ENCODE data around the gene FOCAD.

The FOCAD gene

GRCh38 chr9:20945269-20945668 lies 261.2 kb downstream of the FOCAD start:
- TF ChIP-seq, protein P1, sequence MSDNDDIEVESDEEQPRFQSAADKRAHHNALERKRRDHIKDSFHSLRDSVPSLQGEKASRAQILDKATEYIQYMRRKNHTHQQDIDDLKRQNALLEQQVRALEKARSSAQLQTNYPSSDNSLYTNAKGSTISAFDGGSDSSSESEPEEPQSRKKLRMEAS (IDR thresholded peaks at IDR 0.05), result no peak
- TF ChIP-seq RAD21 (IDR thresholded peaks at IDR 0.05; ENCODE audit: low read depth) (no peak), EGR1 (IDR thresholded peaks at IDR 0.05) (no peak), TAF1 (IDR thresholded peaks at IDR 0.05; ENCODE audit: low read depth) (no peak), YY1 (IDR thresholded peaks at IDR 0.05; ENCODE audit: low read depth) (no peak), USF1 (IDR thresholded peaks at IDR 0.05) (no peak), NFIC (IDR thresholded peaks at IDR 0.05) (no peak), ZBTB7A (IDR thresholded peaks at IDR 0.05; ENCODE audit: low read depth) (no peak)

GRCh38 chr9:20945856-20946255 lies 261.8 kb downstream of the FOCAD start:
- TF ChIP-seq CREB1 (IDR thresholded peaks at IDR 0.05; ENCODE audit: low read depth), result no peak
- TF ChIP-seq TAF1 (IDR thresholded peaks at IDR 0.05; ENCODE audit: low read depth), result no peak
- no peak for TF ChIP-seq REST (IDR thresholded peaks at IDR 0.05; ENCODE audit: low read depth)
- TF ChIP-seq USF1 (IDR thresholded peaks at IDR 0.05), result no peak
- TF ChIP-seq ZBTB7A (IDR thresholded peaks at IDR 0.05; ENCODE audit: low read depth), result no peak
- no peak for TF ChIP-seq CEBPB (IDR thresholded peaks at IDR 0.05)
- TF ChIP-seq NFIC (IDR thresholded peaks at IDR 0.05), result no peak
- TF ChIP-seq EP300 (IDR thresholded peaks at IDR 0.05; ENCODE audit: borderline replicate concordance), result no peak
- no peak for TF ChIP-seq TEAD4 (IDR thresholded peaks at IDR 0.05)
- TF ChIP-seq RAD21 (IDR thresholded peaks at IDR 0.05; ENCODE audit: low read depth), result no peak
- TF ChIP-seq, protein P1 (IDR thresholded peaks at IDR 0.05), result no peak

- TF ChIP-seq RAD21 (IDR thresholded peaks at IDR 0.05; ENCODE audit: low read depth), result no peak
- TF ChIP-seq TCF12 (IDR thresholded peaks at IDR 0.05; ENCODE audit: low read depth), result no peak
These were observed 264.6 kb downstream of the FOCAD start for GRCh38 chr9:20948703-20949102.

DNA sequence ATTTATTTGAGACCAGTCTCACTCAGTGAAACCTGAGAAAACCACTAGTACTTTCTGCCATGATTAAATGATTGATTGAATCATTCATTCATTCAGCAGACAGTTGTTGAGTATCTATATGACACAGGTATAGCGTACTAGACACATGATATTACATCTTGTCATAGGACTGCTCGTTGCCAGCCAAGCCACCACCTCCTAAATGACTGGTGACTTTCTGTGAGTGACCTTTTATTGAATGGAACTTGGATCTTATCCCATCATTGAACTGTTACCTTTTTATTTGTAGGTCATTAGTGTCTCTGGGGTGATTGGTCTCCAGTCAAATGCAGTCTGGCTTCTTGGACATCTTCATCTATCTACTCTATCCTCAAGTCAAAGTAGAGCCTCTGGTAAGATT lies 266.6 kb downstream of the FOCAD start:
- no peak for TF ChIP-seq EGR1 (IDR thresholded peaks at IDR 0.05)
- no peak for TF ChIP-seq USF1 (IDR thresholded peaks at IDR 0.05)
- TF ChIP-seq TAF1 (IDR thresholded peaks at IDR 0.05; ENCODE audit: low read depth), result no peak

GRCh38 chr9:20962536-20963225 lies 278.6 kb downstream of the FOCAD start:
- TF ChIP-seq EP300 (IDR thresholded peaks at IDR 0.05; ENCODE audit: borderline replicate concordance) (no peak), RAD21 (IDR thresholded peaks at IDR 0.05; ENCODE audit: low read depth) (no peak), TEAD4 (IDR thresholded peaks at IDR 0.05) (no peak), CREB1 (IDR thresholded peaks at IDR 0.05; ENCODE audit: low read depth) (no peak), CEBPB (IDR thresholded peaks at IDR 0.05) (no peak), TCF12 (IDR thresholded peaks at IDR 0.05; ENCODE audit: low read depth) (no peak)

DNA sequence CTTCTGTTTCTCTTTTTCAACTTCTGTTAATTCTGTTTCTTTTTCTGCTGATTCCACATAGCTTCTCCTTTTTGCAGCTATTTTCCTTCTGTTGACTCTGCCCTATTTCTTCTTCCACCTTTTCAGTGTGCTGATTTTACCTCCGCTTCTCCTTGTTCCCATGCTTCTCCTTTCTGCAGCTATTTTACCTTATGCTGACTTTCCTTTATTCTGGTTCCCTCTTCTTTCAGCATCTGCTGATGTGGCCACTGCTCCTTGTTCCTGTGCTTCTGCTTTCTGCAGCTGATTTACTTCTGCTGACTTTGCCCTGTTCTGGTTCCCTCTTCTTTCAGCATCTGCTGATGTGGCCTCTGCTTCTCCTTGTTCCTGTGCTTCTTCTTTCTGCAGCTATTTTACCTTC lies 288.6 kb downstream of the FOCAD start:
- TF ChIP-seq EP300 (IDR thresholded peaks at IDR 0.05; ENCODE audit: borderline replicate concordance) (no peak), REST (IDR thresholded peaks at IDR 0.05; ENCODE audit: low read depth) (no peak), CEBPB (IDR thresholded peaks at IDR 0.05) (no peak), ZBTB7A (IDR thresholded peaks at IDR 0.05; ENCODE audit: low read depth) (no peak), TAF1 (IDR thresholded peaks at IDR 0.05; ENCODE audit: low read depth) (no peak)

DNA sequence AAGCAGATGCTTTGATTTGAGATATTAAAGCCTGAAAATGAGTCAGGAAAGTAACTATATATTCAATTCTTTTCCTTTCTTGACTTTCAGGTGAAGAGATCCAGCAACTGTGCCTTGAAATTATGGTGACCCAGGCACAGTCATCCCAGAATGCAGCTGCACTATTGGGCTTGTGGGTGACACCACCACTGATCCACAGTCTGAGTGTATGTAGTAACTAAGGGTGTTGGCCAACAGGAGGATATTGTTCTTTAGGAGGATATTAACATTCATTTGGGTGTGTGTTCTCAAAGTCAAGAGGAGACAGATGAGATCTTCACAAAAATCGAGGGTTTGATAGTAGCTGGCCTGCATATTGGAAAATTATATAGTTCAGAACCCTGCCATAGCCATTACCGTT lies 294.2 kb downstream of the FOCAD start:
- no peak for TF ChIP-seq RAD21 (IDR thresholded peaks at IDR 0.05; ENCODE audit: low read depth)
- no peak for TF ChIP-seq ZBTB7A (IDR thresholded peaks at IDR 0.05; ENCODE audit: low read depth)
- TF ChIP-seq CREB1 (IDR thresholded peaks at IDR 0.05; ENCODE audit: low read depth), result no peak

Measured in Ishikawa (cell line).